ENCODE measurements around the gene WFDC6.

WFDC6 gene

GRCh38 chr20:45487231-45487635 is 52.0 kb downstream of the WFDC6 start (continued):
- no peak for TF ChIP-seq PRDM2 (tag by site-specific recombination; IDR thresholded peaks at IDR 0.05; ENCODE audit: borderline replicate concordance)
- TF ChIP-seq ZNF670 (tag by site-specific recombination; IDR thresholded peaks at IDR 0.05; ENCODE audit: low read depth), result no peak
- no peak for TF ChIP-seq ZNF155 (tag by site-specific recombination; IDR thresholded peaks at IDR 0.05)
- TF ChIP-seq EGR2 (tag by site-specific recombination; IDR thresholded peaks at IDR 0.05; ENCODE audit: low read depth), result peak; percentile 91

GRCh38 chr20:45485388-45485787 is 53.9 kb downstream of the WFDC6 start:
- TF ChIP-seq ZNF133 (tag by site-specific recombination; IDR thresholded peaks at IDR 0.05) (no peak), ZNF768 (tag by site-specific recombination; IDR thresholded peaks at IDR 0.05) (no peak), ATF2 (tag by site-specific recombination; IDR thresholded peaks at IDR 0.05; ENCODE audit: low read depth) (no peak), ZSCAN18 (tag by site-specific recombination; IDR thresholded peaks at IDR 0.05) (no peak), ZBTB49 (tag by site-specific recombination; IDR thresholded peaks at IDR 0.05; ENCODE audit: low read depth) (no peak), ZNF610 (tag by site-specific recombination; IDR thresholded peaks at IDR 0.05; ENCODE audit: borderline replicate concordance) (no peak), ZFP3 (tag by site-specific recombination; IDR thresholded peaks at IDR 0.05; ENCODE audit: low read depth) (no peak), ZNF629 (tag by site-specific recombination; IDR thresholded peaks at IDR 0.05) (no peak), FEZF1 (tag by site-specific recombination; IDR thresholded peaks at IDR 0.05) (no peak), ZNF18 (tag by site-specific recombination; IDR thresholded peaks at IDR 0.05) (no peak), ZNF624 (tag by site-specific recombination; IDR thresholded peaks at IDR 0.05) (no peak)
- H3K27ac ChIP-seq (ENCODE audit: extremely low read depth, low read depth, low read length), result no peak overlapping the region
- H3K36me3 ChIP-seq (ENCODE audit: control insufficient read depth in 2 of 2, insufficient read depth in 1 of 2, low read length in 2 of 2), result no peaks in the 10 kb centered on the region
- ChIA-PET CTCF (interaction anchor here (0.7 to 1.4 kb wide), 5 partner anchors 13 to 476 kb away, joined by 3 to 5 read pairs (median 4); no protein-coding TSS in a partner anchor), POLR2A (interaction anchor here (0.7 kb wide), 1 partner anchor 144 kb away, joined by 4 read pairs; the partner anchor contains the start of gene WFDC10A)
- no peaks in the 10 kb centered on the region for H3K9me3 ChIP-seq (ENCODE audit: control insufficient read depth, insufficient read depth, low read depth, low read length)
- H3K4me3 ChIP-seq (ENCODE audit: low read depth, low read length), result no peak overlapping the region
- H3K4me1 ChIP-seq (ENCODE audit: control insufficient read depth, insufficient read depth, low read length), result no peaks in the 10 kb centered on the region
